BJ (cell line): ENCODE results near the gene ZNF613. TPM values are rescaled to one million over a fixed set of nuclear protein-coding genes. Genes with fewer than 3 reads are reported as not detected.

Experiments used
- CTCF ChIA-PET: fragments of 350-600 bp; formaldehyde crosslinking; extraction: SDS; loops from one replicate; lab custom pipeline; 2021; ENCODE audit warnings: antibody characterized with exemption, inconsistent platforms; lab: Yijun Ruan, JAX
- POLR2A ChIA-PET: fragments of 300-600 bp; sonication (Branson Sonifier 250); formaldehyde crosslinking; extraction: SDS; loops from one replicate; lab custom pipeline; 2021; ENCODE audit warnings: antibody characterized with exemption; lab: Charles Lee
- DNase-seq: peaks from one replicate; pipeline ENCODE4 v3.0.0-alpha.2; 2011; ENCODE audit warnings: low read depth
- H3K27me3 ChIP-seq: 2 replicates; pipeline ENCODE4 v1.6.0; 2011; ENCODE audit warnings: low read length; ENCODE audit not compliant: control insufficient read depth, insufficient read depth
- H3K36me3 ChIP-seq: 2 replicates; pipeline ENCODE4 v1.5.1; 2011; ENCODE audit warnings: low read length; ENCODE audit not compliant: control insufficient read depth, insufficient read depth
- H3K4me3 ChIP-seq: 2 replicates; pipeline ENCODE4 v1.5.1; 2011; ENCODE audit warnings: low read depth, mild to moderate bottlenecking, control low read depth, low read length
- polyA plus RNA-seq: library from polyadenylated mRNA; depleted of rRNA; stranded (reverse); fragments of >200 nt; gene quantifications from 2 replicates; pipeline ENCODE4 v1.2.3, GENCODE V29; 2011; rRNA removed
- TF ChIP-seq, protein P1 (sequence below): IDR thresholded peaks from 2 replicates; pipeline ENCODE4 v1.5.1; 2011; ENCODE audit warnings: low read depth, mild to moderate bottlenecking, control low read depth, inconsistent platforms, low read length, moderate library complexity; ENCODE audit not compliant: insufficient read depth

ZNF613 gene
- polyA plus RNA-seq, 1 experiment, result 5.1 TPM

DNA sequence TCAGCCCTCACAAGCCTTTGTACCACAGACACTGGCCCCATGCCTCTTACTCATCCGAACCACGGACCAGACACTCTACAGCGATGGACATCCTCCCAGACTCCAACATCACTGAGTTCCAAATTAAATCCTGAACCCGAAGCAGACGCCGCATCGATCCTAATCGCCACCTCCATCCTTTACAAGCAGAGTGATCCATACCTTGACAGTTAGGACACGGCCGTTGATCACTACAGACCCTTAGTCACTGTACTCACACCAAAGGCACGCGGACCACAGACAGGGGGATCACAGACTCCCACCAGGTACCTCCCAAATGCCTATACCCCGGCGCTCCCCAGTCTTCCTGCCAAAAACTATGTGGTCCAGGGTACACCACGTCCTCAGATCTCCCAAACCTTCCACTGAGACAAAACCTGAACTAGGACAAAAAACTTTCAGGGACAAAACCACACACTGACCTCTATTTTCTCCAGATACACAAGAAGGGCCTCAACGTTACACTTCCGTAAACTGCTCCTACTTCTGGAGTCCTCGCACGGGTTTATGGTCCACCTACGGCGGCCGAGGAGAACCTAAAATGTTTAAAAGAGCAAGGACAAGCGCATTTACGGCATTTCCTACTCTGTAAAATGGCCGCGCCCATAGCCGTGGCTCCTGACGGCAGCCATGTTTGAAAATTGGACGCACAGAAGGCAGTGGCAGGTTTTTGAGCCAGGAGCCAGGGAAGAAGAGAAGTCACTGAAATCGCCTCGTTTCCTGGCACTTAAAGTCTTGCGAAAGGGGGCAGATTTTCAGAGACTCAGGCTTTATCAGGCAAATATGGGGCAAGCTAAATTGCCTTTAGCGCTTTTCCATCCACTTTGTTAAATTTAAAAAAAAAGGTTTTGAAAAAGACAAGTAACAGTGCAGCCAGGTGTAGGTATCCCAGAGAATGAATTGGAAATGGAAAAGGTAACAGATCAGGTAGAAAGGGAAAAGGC is 59.3 kb downstream of the ZNF613 start, which contains the start of gene ZNF350:
TSS of gene ZNF350 (minus strand) at position 532 of the 983 bp plus-strand sequence. CDS start 12,480 bp downstream, outside the sequence.
- CTCF ChIA-PET, result no interaction called here
- peak within 1 kb of the TSS; percentile 53 for H3K4me3 ChIP-seq
- TF ChIP-seq, protein P1, sequence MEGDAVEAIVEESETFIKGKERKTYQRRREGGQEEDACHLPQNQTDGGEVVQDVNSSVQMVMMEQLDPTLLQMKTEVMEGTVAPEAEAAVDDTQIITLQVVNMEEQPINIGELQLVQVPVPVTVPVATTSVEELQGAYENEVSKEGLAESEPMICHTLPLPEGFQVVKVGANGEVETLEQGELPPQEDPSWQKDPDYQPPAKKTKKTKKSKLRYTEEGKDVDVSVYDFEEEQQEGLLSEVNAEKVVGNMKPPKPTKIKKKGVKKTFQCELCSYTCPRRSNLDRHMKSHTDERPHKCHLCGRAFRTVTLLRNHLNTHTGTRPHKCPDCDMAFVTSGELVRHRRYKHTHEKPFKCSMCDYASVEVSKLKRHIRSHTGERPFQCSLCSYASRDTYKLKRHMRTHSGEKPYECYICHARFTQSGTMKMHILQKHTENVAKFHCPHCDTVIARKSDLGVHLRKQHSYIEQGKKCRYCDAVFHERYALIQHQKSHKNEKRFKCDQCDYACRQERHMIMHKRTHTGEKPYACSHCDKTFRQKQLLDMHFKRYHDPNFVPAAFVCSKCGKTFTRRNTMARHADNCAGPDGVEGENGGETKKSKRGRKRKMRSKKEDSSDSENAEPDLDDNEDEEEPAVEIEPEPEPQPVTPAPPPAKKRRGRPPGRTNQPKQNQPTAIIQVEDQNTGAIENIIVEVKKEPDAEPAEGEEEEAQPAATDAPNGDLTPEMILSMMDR, result no peak
- POLR2A ChIA-PET, result no interaction called here
- H3K36me3 ChIP-seq, result no peaks in the 10 kb centered on the region; the same call in 1 of the 2 replicates
- no peaks in the 10 kb centered on the region for H3K27me3 ChIP-seq
- DNase-seq, result peak; percentile 81

GRCh38 chr19:51993422-51993821 is 66.2 kb downstream of the ZNF613 start:
- Histone ChIP-seq H3K27me3 (no peaks in the 10 kb centered on the region), H3K4me3 (no peak overlapping the region), H3K36me3 (peaks cover 4% of the 10 kb centered on the region)
- TF ChIP-seq, protein P1, result no peak
- ChIA-PET CTCF (no interaction called here), POLR2A (no interaction called here)
- DNase-seq, result no peak

GRCh38 chr19:51994048-51994644 is 66.9 kb downstream of the ZNF613 start:
- ChIA-PET CTCF (no interaction called here), POLR2A (no interaction called here)
- TF ChIP-seq, protein P1, result no peak
- Histone ChIP-seq H3K27me3 (no peaks in the 10 kb centered on the region), H3K4me3 (no peak overlapping the region), H3K36me3 (peaks cover 4% of the 10 kb centered on the region)
- no peak for DNase-seq

Other genes starting within 250 kb of the ZNF613 start
- 6.4 and 8.5 TPM in 2 replicates for gene SPACA6, start 234.1 kb upstream of the ZNF613 start, polyA plus RNA-seq
- not detected in 2 replicates for gene HAS1, start 203.5 kb upstream of the ZNF613 start, polyA plus RNA-seq
- gene FPR1, start 175.6 kb upstream of the ZNF613 start, polyA plus RNA-seq, result not detected in 2 replicates
- not detected in 2 replicates for gene FPR2, start 166.3 kb upstream of the ZNF613 start, polyA plus RNA-seq
- not detected in 2 replicates for gene FPR3, start 132.3 kb upstream of the ZNF613 start, polyA plus RNA-seq
- 4.6 and 8.3 TPM in 2 replicates for gene ZNF577, start 39.5 kb upstream of the ZNF613 start, polyA plus RNA-seq
- 2.5 and 4.5 TPM in 2 replicates for gene ZNF649, start 22.5 kb upstream of the ZNF613 start, polyA plus RNA-seq
- gene ZNF350, start 59.4 kb downstream of the ZNF613 start, polyA plus RNA-seq, result 5.5 and 8.0 TPM in 2 replicates
- gene ZNF615, start 80.7 kb downstream of the ZNF613 start, polyA plus RNA-seq, result 3.8 and 6.2 TPM in 2 replicates
- gene ZNF614, start 100.9 kb downstream of the ZNF613 start, polyA plus RNA-seq, result 4.3 and 5.9 TPM in 2 replicates
- 1.9 and 4.4 TPM in 2 replicates for gene ZNF432, start 121.4 kb downstream of the ZNF613 start, polyA plus RNA-seq
- 4.8 and 6.7 TPM in 2 replicates for gene ZNF841, start 168.3 kb downstream of the ZNF613 start, polyA plus RNA-seq
- gene ZNF616, start 212.5 kb downstream of the ZNF613 start, polyA plus RNA-seq, result 2.6 and 3.1 TPM in 2 replicates
- 1.5 and 2.0 TPM in 2 replicates for gene ZNF836, start 244.1 kb downstream of the ZNF613 start, polyA plus RNA-seq